A549 treated with DMSO at 1 μM for 4 hours (cell line): ENCODE measurements around the gene MTNR1A. TPM values are rescaled to one million over a fixed set of nuclear protein-coding genes. Genes with fewer than 3 reads are reported as not detected.

Source experiments
- total RNA-seq: library from RNA; stranded (reverse); fragments of 200-300 nt; extraction: Qiagen RNA extraction; gene quantifications from 5 replicates; pipeline ENCODE4 v1.2.3, GENCODE V29; 2022; ENCODE audit warnings: low read depth

The MTNR1A gene
- 0.22 to 0.52 TPM (median 0.40 TPM) in 4 of 5 replicates, not detected in the other for total RNA-seq

GRCh38 chr4:186554914-186555827 lies at the start of gene MTNR1A:
MTNR1A (minus strand) TSS chr4:186555567; CDS start chr4:186555365, 202 bp downstream.

Other genes starting within 250 kb of the MTNR1A start
- gene FAT1, start 168.3 kb upstream of the MTNR1A start, total RNA-seq = 147 to 196 TPM (median 151 TPM) in 5 replicates